GM21576 (cell line): ENCODE data around the gene HELZ.
"Not testable (repeated sequence)": the region's sequence is repeated elsewhere in the genome, so short reads cannot be mapped to it uniquely, and the experiment has no call there.

Experiments used
- ATAC-seq: cut with Tn5 transposase; IDR thresholded peaks from one replicate; pipeline ENCODE4 v1.9.1; 2021; ENCODE audit warnings: mild to moderate bottlenecking, moderate library complexity; ENCODE audit not compliant: unreplicated experiment

HELZ gene

GRCh38 chr17:67123699-67124098, 121.3 kb downstream of the HELZ start:
- no peak for ATAC-seq

GRCh38 chr17:67121316-67121891, 123.6 kb downstream of the HELZ start:
- ATAC-seq, result no peak

GRCh38 chr17:67119102-67119501, 125.9 kb downstream of the HELZ start:
- ATAC-seq, result no peak

GRCh38 chr17:67116045-67116575, 128.9 kb downstream of the HELZ start:
- ATAC-seq, result no peak

GRCh38 chr17:67115401-67115800, 129.6 kb downstream of the HELZ start:
- no peak for ATAC-seq

GRCh38 chr17:67113486-67113885, 131.5 kb downstream of the HELZ start:
- ATAC-seq, result no peak

GRCh38 chr17:67111808-67112207, 133.2 kb downstream of the HELZ start:
- no peak for ATAC-seq

- ATAC-seq, result no peak
Measured at GRCh38 chr17:67111327-67111726, 133.7 kb downstream of the HELZ start.

GRCh38 chr17:67110619-67111018, 134.4 kb downstream of the HELZ start:
- ATAC-seq, result no peak

GRCh38 chr17:67109111-67109510, 135.9 kb downstream of the HELZ start:
- ATAC-seq, result no peak

GRCh38 chr17:67107811-67108775, 136.9 kb downstream of the HELZ start:
- no peak for ATAC-seq

GRCh38 chr17:67107171-67107570, 137.8 kb downstream of the HELZ start:
- ATAC-seq, result no peak

GRCh38 chr17:67105213-67105612, 139.8 kb downstream of the HELZ start:
- no peak for ATAC-seq

GRCh38 chr17:67104641-67105040, 140.4 kb downstream of the HELZ start:
- ATAC-seq, result not testable (repeated sequence)

GRCh38 chr17:67098006-67098405, 147.0 kb downstream of the HELZ start:
- no peak for ATAC-seq

- no peak for ATAC-seq
Measured at GRCh38 chr17:67096609-67097008, 148.4 kb downstream of the HELZ start.

GRCh38 chr17:67095803-67096202, 149.2 kb downstream of the HELZ start:
- no peak for ATAC-seq

GRCh38 chr17:67095291-67095690, 149.7 kb downstream of the HELZ start:
- ATAC-seq, result not testable (repeated sequence)

- ATAC-seq, result no peak
Measured at GRCh38 chr17:67093348-67093747, 151.6 kb downstream of the HELZ start.

- ATAC-seq, result not testable (repeated sequence)
Measured at GRCh38 chr17:67092710-67093109, 152.3 kb downstream of the HELZ start.

- ATAC-seq, result no peak
Measured at GRCh38 chr17:67092291-67092690, 152.7 kb downstream of the HELZ start.

GRCh38 chr17:67090341-67090740, 154.7 kb downstream of the HELZ start:
- ATAC-seq, result no peak
